Right forelimb (tissue), 1 donor: ENCODE data around the gene SLC22A3.
"Not testable (repeated sequence)": the region's sequence is repeated elsewhere in the genome, so short reads cannot be mapped to it uniquely, and the experiment has no call there.

Experiments used
- DNase-seq: peaks from one replicate; pipeline ENCODE4 v3.0.0-alpha.2; 2018

The SLC22A3 gene

GRCh38 chr6:160374836-160375560 lies 26.8 kb downstream of the SLC22A3 start:
- DNase-seq: no peak

- DNase-seq: no peak
Measured at GRCh38 chr6:160375561-160375949, 27.4 kb downstream of the SLC22A3 start.

GRCh38 chr6:160376445-160376844 lies 28.3 kb downstream of the SLC22A3 start:
- no peak for DNase-seq

- no peak for DNase-seq
Measured at GRCh38 chr6:160378218-160378617, 30.0 kb downstream of the SLC22A3 start.

- DNase-seq: no peak
Measured at GRCh38 chr6:160378882-160379281, 30.7 kb downstream of the SLC22A3 start.

GRCh38 chr6:160379466-160379865 lies 31.3 kb downstream of the SLC22A3 start:
- no peak for DNase-seq

- no peak for DNase-seq
Measured at GRCh38 chr6:160382946-160383345, 34.8 kb downstream of the SLC22A3 start.

GRCh38 chr6:160386869-160387530 lies 38.8 kb downstream of the SLC22A3 start:
- no peak for DNase-seq

GRCh38 chr6:160387916-160388643 lies 39.9 kb downstream of the SLC22A3 start:
- DNase-seq: no peak

GRCh38 chr6:160388922-160389321 lies 40.7 kb downstream of the SLC22A3 start:
- DNase-seq: no peak

- DNase-seq: no peak
Measured at GRCh38 chr6:160391419-160392116, 43.4 kb downstream of the SLC22A3 start.

- not testable (repeated sequence) for DNase-seq
Measured at GRCh38 chr6:160393442-160393841, 45.3 kb downstream of the SLC22A3 start.

- no peak for DNase-seq
Measured at GRCh38 chr6:160393891-160394653, 45.9 kb downstream of the SLC22A3 start.

- DNase-seq: no peak
Measured at GRCh38 chr6:160394654-160395035, 46.5 kb downstream of the SLC22A3 start.

GRCh38 chr6:160395187-160395586 lies 47.0 kb downstream of the SLC22A3 start:
- DNase-seq: no peak

- DNase-seq: no peak
Measured at GRCh38 chr6:160396292-160396691, 48.1 kb downstream of the SLC22A3 start.

GRCh38 chr6:160398674-160399271 lies 50.6 kb downstream of the SLC22A3 start:
- DNase-seq: no peak

- no peak for DNase-seq
Measured at GRCh38 chr6:160400446-160400845, 52.3 kb downstream of the SLC22A3 start.

- no peak for DNase-seq
Measured at GRCh38 chr6:160408528-160408927, 60.4 kb downstream of the SLC22A3 start.

GRCh38 chr6:160412993-160413392 lies 64.8 kb downstream of the SLC22A3 start:
- DNase-seq: no peak

GRCh38 chr6:160417146-160417545 lies 69.0 kb downstream of the SLC22A3 start:
- DNase-seq: no peak

GRCh38 chr6:160417550-160417949 lies 69.4 kb downstream of the SLC22A3 start:
- no peak for DNase-seq
